GM12873 (cell line): ENCODE results near the gene CRYBG3.

ENCODE experiments used
- CTCF ChIP-seq: IDR thresholded peaks from 2 replicates; pipeline ENCODE4 v1.5.1; 2012; ENCODE audit warnings: low read depth, mild to moderate bottlenecking, moderate library complexity, low read length, control low read depth; ENCODE audit not compliant: insufficient read depth; ENCODE audit errors: missing control alignments

CRYBG3 gene

GRCh38 chr3:97975466-97975865 lies 153.7 kb downstream of the CRYBG3 start:
- no peak for TF ChIP-seq CTCF

GRCh38 chr3:97979610-97980009 lies 157.8 kb downstream of the CRYBG3 start:
- TF ChIP-seq CTCF: no peak

- no peak for TF ChIP-seq CTCF
These were observed 160.1 kb downstream of the CRYBG3 start for GRCh38 chr3:97981886-97982285.

GRCh38 chr3:97983933-97984491 lies 162.2 kb downstream of the CRYBG3 start:
- no peak for TF ChIP-seq CTCF

- TF ChIP-seq CTCF: no peak
These were observed 165.5 kb downstream of the CRYBG3 start for GRCh38 chr3:97987306-97987705.

GRCh38 chr3:97988784-97989568 lies 167.2 kb downstream of the CRYBG3 start:
- TF ChIP-seq CTCF: no peak

- no peak for TF ChIP-seq CTCF
These were observed 168.9 kb downstream of the CRYBG3 start for GRCh38 chr3:97990624-97991292.
